Fibroblast of lung (primary cell): ENCODE measurements around the gene ITGA2. TPM values are rescaled to one million over a fixed set of nuclear protein-coding genes. Genes with fewer than 3 reads are reported as not detected.

Experiments
- DNase-seq, 2 donors: peaks; one replicate each; pipeline versions ENCODE4 v3.0.0 to v3.0.0-alpha.2; 2010; ENCODE audit warnings: low read depth in 2 of 2
- H2AFZ ChIP-seq: 2 replicates; pipeline ENCODE4 v1.5.1; 2012; ENCODE audit warnings: low read length, control low read depth, inconsistent platforms
- H3K27ac ChIP-seq: 2 replicates; pipeline ENCODE4 v1.5.1; 2011; ENCODE audit warnings: low read length, control low read depth; ENCODE audit not compliant: insufficient read depth
- H3K27me3 ChIP-seq: 2 replicates; pipeline ENCODE4 v1.5.1; 2011; ENCODE audit warnings: mild to moderate bottlenecking, low read length; ENCODE audit not compliant: control insufficient read depth, insufficient read depth
- H3K36me3 ChIP-seq: 2 replicates; pipeline ENCODE4 v1.5.1; 2011; ENCODE audit warnings: low read length; ENCODE audit not compliant: control insufficient read depth, insufficient read depth
- H3K4me1 ChIP-seq: 2 replicates; pipeline ENCODE4 v1.5.1; 2011; ENCODE audit warnings: low read length; ENCODE audit not compliant: control insufficient read depth, insufficient read depth; ENCODE audit errors: extremely low read depth
- H3K4me2 ChIP-seq: 2 replicates; pipeline ENCODE4 v1.5.1; 2011; ENCODE audit warnings: low read length, control low read depth; ENCODE audit not compliant: insufficient read depth; ENCODE audit errors: extremely low read depth
- H3K4me3 ChIP-seq, 4 experiments: fragments of 200-600 bp in 1 of 4; sonication (generic) in 1 of 4; replicated peaks in 1 of 4; 2 replicates each; pipeline ENCODE4 v1.5.1; 2011 to 2016; ENCODE audit warnings: low read length in 4 of 4, low read depth in 3 of 4, mild to moderate bottlenecking in 3 of 4, control low read depth in 2 of 4, inconsistent platforms in 1 of 4, mixed read lengths in 1 of 4; ENCODE audit not compliant: insufficient read depth in 1 of 4; ENCODE audit errors: control extremely low read depth in 1 of 4
- H3K79me2 ChIP-seq: 2 replicates; pipeline ENCODE4 v1.5.1; 2012; ENCODE audit warnings: mild to moderate bottlenecking, low read length, inconsistent platforms; ENCODE audit not compliant: control insufficient read depth, insufficient read depth
- H3K9ac ChIP-seq: 2 replicates; pipeline ENCODE4 v1.5.1; 2011; ENCODE audit warnings: mild to moderate bottlenecking, low read length, control low read depth; ENCODE audit not compliant: insufficient read depth
- H3K9me3 ChIP-seq: 2 replicates; pipeline ENCODE4 v1.5.1; 2012; ENCODE audit warnings: low read depth, low read length; ENCODE audit not compliant: control insufficient read depth, insufficient read depth
- H4K20me1 ChIP-seq: 2 replicates; pipeline ENCODE4 v1.5.1; 2011; ENCODE audit warnings: low read length; ENCODE audit not compliant: control insufficient read depth, insufficient read depth; ENCODE audit errors: extremely low read depth
- EZH2 ChIP-seq: IDR thresholded peaks from 2 replicates; pipeline ENCODE4 v1.5.1; 2012; ENCODE audit warnings: low read length, control low read depth, mild to moderate bottlenecking; ENCODE audit errors: missing control alignments
- polyA plus RNA-seq, 2 donors: library from polyadenylated mRNA; depleted of rRNA in 1 of 2; stranded (reverse) in 1 of 2; unstranded in 1 of 2; fragments of >200 nt; gene quantifications; 2 replicates each; pipeline ENCODE4 v1.2.1, GENCODE V29; 2011 to 2012; ENCODE audit warnings: missing spikeins in 1 of 2
- total RNA-seq: library from RNA; depleted of rRNA; stranded (reverse); fragments of >200 nt; gene quantifications from 2 replicates; pipeline ENCODE4 v1.2.1, GENCODE V29; 2014
- TF ChIP-seq, protein P1 (sequence below), 2 donors: IDR thresholded peaks in 1 of 2; conservative IDR thresholded peaks in 1 of 2; 1 replicate in 1 of 2; 2 replicates in 1 of 2; pipeline ENCODE4 v1.5.1; 2011 to 2012; ENCODE audit warnings: low read length in 2 of 2, control low read depth in 1 of 2, inconsistent platforms in 1 of 2, low read depth in 1 of 2, mild to moderate bottlenecking in 1 of 2

Gene ITGA2
- total and polyA plus RNA-seq, 2 donors (not counting 1 experiment from before 2014, with no cell fraction given), result 9.4 to 75.5 TPM

DNA sequence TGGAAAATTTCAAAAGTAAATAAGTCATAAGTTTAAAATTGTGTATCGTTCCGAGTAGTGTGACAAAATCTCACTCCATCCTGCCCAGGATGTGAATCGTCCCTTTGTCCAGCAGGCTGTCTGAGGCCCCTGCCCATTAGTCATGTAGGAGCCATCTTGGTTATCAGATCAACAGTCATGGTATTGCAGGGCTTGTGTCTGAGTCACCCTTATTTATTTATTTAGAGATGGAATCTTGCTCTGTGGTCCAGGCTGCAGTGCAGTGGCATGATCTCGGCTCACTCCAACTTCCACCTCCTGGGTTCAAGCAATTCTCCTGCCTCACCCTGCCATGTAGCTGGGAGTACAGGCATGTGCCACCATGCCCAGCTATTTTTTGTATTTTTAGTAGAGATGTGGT, 30.2 kb downstream of the ITGA2 start:
- H2AFZ ChIP-seq, result no peak overlapping the region
- peaks cover 41% of the 10 kb centered on the region for H3K79me2 ChIP-seq
- H3K4me1 ChIP-seq, result peaks cover 4% of the 10 kb centered on the region
- no peak overlapping the region for H3K4me2 ChIP-seq
- H3K36me3 ChIP-seq, result no peaks in the 10 kb centered on the region
- H3K9me3 ChIP-seq, result no peaks in the 10 kb centered on the region
- H4K20me1 ChIP-seq, result no peaks in the 10 kb centered on the region
- H3K27ac ChIP-seq, result peak overlapping the region; percentile 6
- no peak overlapping the region for H3K9ac ChIP-seq
- DNase-seq, result peak; percentile 71 to 87
- TF ChIP-seq, protein P1, sequence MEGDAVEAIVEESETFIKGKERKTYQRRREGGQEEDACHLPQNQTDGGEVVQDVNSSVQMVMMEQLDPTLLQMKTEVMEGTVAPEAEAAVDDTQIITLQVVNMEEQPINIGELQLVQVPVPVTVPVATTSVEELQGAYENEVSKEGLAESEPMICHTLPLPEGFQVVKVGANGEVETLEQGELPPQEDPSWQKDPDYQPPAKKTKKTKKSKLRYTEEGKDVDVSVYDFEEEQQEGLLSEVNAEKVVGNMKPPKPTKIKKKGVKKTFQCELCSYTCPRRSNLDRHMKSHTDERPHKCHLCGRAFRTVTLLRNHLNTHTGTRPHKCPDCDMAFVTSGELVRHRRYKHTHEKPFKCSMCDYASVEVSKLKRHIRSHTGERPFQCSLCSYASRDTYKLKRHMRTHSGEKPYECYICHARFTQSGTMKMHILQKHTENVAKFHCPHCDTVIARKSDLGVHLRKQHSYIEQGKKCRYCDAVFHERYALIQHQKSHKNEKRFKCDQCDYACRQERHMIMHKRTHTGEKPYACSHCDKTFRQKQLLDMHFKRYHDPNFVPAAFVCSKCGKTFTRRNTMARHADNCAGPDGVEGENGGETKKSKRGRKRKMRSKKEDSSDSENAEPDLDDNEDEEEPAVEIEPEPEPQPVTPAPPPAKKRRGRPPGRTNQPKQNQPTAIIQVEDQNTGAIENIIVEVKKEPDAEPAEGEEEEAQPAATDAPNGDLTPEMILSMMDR (conservative IDR thresholded peaks at IDR 0.05 in 1 of 2, IDR thresholded peaks at IDR 0.05 in 1 of 2; ENCODE audit: low read depth in 1 of 2, low read length in 2 of 2), result peak in 1 of 2 donors; percentile 7
- no peak for TF ChIP-seq EZH2
- H3K27me3 ChIP-seq, result no peaks in the 10 kb centered on the region
- H3K4me3 ChIP-seq, result no peak overlapping the region

DNA sequence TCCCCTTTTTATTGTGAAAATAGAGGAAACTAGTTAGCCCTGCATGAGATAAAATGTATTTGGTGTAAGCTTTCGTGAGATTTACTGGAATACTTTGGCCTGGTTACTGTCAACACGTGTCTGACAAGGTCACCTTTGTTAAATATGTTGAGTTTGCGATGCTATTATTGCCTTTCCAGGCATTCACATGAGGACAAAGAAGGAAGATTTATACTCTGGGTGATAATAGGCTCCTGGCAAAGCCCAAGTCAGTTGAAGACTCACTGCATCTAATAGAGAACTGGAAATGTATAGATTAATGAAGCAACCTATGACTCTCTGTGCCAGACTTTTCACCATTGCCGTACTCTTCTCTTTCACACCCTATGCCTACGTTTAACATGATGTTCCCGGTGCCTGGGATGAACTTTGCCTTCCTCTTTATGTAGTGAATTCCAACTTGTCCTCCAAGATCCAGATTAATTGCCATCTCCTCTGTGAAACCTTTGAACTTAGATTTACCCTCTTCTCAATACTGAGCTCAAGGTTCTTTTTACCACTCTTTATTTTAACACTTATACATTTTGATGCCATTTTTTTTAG, 33.9 kb downstream of the ITGA2 start:
- peaks cover 14% of the 10 kb centered on the region for H3K4me1 ChIP-seq
- peaks cover 25% of the 10 kb centered on the region for H3K79me2 ChIP-seq
- no peaks in the 10 kb centered on the region for H3K9me3 ChIP-seq
- peak overlapping the region; percentile 46 for H3K27ac ChIP-seq
- no peaks in the 10 kb centered on the region for H4K20me1 ChIP-seq
- TF ChIP-seq EZH2, result no peak
- TF ChIP-seq, protein P1 (conservative IDR thresholded peaks at IDR 0.05 in 1 of 2, IDR thresholded peaks at IDR 0.05 in 1 of 2; ENCODE audit: low read depth in 1 of 2, low read length in 2 of 2), result no peak
- no peak for DNase-seq
- no peak overlapping the region for H3K4me2 ChIP-seq
- no peak overlapping the region for H3K9ac ChIP-seq
- H3K36me3 ChIP-seq, result no peaks in the 10 kb centered on the region
- no peak overlapping the region for H3K4me3 ChIP-seq
- no peak overlapping the region for H2AFZ ChIP-seq
- no peaks in the 10 kb centered on the region for H3K27me3 ChIP-seq

DNA sequence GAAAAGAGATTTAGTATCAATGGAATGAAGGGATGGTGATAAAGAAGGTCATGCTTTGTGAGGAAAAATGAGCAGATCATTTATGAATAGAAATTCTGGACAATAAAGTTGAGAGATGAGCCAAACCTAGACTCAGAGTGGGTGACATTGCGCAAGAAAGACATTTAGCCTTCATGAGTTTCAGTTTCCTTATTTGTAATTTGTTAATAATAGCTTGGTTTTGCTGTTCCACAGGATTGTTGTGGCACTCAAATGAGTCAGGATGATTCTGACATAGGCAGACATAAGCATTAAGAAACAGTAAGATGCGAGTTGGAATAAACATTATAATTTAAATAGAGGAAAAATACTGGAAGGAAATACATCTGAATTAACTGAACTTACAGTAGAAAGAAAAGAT, 34.8 kb downstream of the ITGA2 start:
- H3K9ac ChIP-seq, result no peak overlapping the region
- TF ChIP-seq, protein P1 (conservative IDR thresholded peaks at IDR 0.05 in 1 of 2, IDR thresholded peaks at IDR 0.05 in 1 of 2; ENCODE audit: low read depth in 1 of 2, low read length in 2 of 2), result no peak
- TF ChIP-seq EZH2, result no peak
- no peak overlapping the region for H3K4me3 ChIP-seq
- H3K36me3 ChIP-seq, result peaks cover 2% of the 10 kb centered on the region
- H3K27ac ChIP-seq, result peak overlapping the region; percentile 82
- H3K4me1 ChIP-seq, result peaks cover 17% of the 10 kb centered on the region
- peak; percentile 78 to 94 for DNase-seq
- no peaks in the 10 kb centered on the region for H3K9me3 ChIP-seq
- H3K27me3 ChIP-seq, result no peaks in the 10 kb centered on the region
- H3K4me2 ChIP-seq, result peak overlapping the region; percentile 59
- no peak overlapping the region for H2AFZ ChIP-seq
- H3K79me2 ChIP-seq, result peaks cover 19% of the 10 kb centered on the region
- no peaks in the 10 kb centered on the region for H4K20me1 ChIP-seq
